H1 (cell line): ENCODE measurements around the gene TSPAN1. TPM values are rescaled to one million over a fixed set of nuclear protein-coding genes. Genes with fewer than 3 reads are reported as not detected.

Experiments
- CTCF ChIA-PET: fragments of 300-600 bp; sonication (Branson Sonifier 250); formaldehyde crosslinking; loops from one replicate; lab custom pipeline; 2021; ENCODE audit not compliant: partially characterized antibody; lab: Charles Lee
- POLR2A ChIA-PET: fragments of 300-600 bp; sonication (Branson Sonifier 250); formaldehyde crosslinking; loops from one replicate; lab custom pipeline; 2021; ENCODE audit warnings: inconsistent platforms; ENCODE audit not compliant: partially characterized antibody; lab: Charles Lee
- DNase-seq, 2 experiments: peaks; one replicate each; pipeline versions ENCODE4 v3.0.0 to v3.0.0-alpha.2; 2010 to 2022; ENCODE audit warnings: low spot score in 2 of 2, low read depth in 1 of 2, mixed read lengths in 1 of 2
- FAIRE-seq: peaks from 2 replicates; lab custom pipeline; 2011; peaks lifted over from hg19 to GRCh38; lab: Jason Lieb, UNC
- H2AFZ ChIP-seq: 2 replicates; pipeline ENCODE4 v1.8.1; 2012; ENCODE audit warnings: low read length, inconsistent platforms
- H2AK5ac ChIP-seq: 2 replicates; pipeline ENCODE4 v1.6.1; 2013; ENCODE audit warnings: low read depth, low read length
- H2BK120ac ChIP-seq: replicated peaks from 2 replicates; pipeline ENCODE3; 2013; ENCODE audit warnings: low read depth, low read length, inconsistent platforms
- H2BK12ac ChIP-seq: 2 replicates; pipeline ENCODE4 v1.6.1; 2013; ENCODE audit warnings: low read depth, low read length
- H2BK15ac ChIP-seq: 2 replicates; pipeline ENCODE4 v1.6.1; 2013; ENCODE audit warnings: low read length
- H2BK20ac ChIP-seq: 2 replicates; pipeline ENCODE4 v1.6.1; 2013; ENCODE audit warnings: low read length
- H2BK5ac ChIP-seq: 2 replicates; pipeline ENCODE4 v1.6.1; 2013; ENCODE audit warnings: low read depth, low read length
- H3K14ac ChIP-seq: 2 replicates; pipeline ENCODE4 v1.6.1; 2013; ENCODE audit warnings: inconsistent platforms; ENCODE audit not compliant: insufficient read length
- H3K18ac ChIP-seq: 2 replicates; pipeline ENCODE4 v1.6.1; 2013; ENCODE audit warnings: low read length; ENCODE audit errors: extremely low read depth
- H3K23ac ChIP-seq: 2 replicates; pipeline ENCODE4 v1.6.1; 2013; ENCODE audit warnings: inconsistent platforms; ENCODE audit not compliant: insufficient read length
- H3K23me2 ChIP-seq: 2 replicates; pipeline ENCODE4 v1.6.1; 2013; ENCODE audit warnings: low read depth, low read length
- H3K27ac ChIP-seq: 2 replicates; pipeline ENCODE4 v1.6.1; 2011; ENCODE audit warnings: low read depth, low read length, inconsistent platforms
- H3K27me3 ChIP-seq, 4 experiments: replicated peaks in 1 of 4; 1 replicate in 1 of 4; 2 replicates in 3 of 4; pipeline versions ENCODE4 v1.6.1 to v1.8.1; 2011 to 2013; ENCODE audit warnings: low read length in 3 of 4, mild to moderate bottlenecking in 3 of 4, inconsistent platforms in 2 of 4, mixed read lengths in 2 of 4, moderate library complexity in 1 of 4; ENCODE audit not compliant: control insufficient read depth in 3 of 4, insufficient read depth in 3 of 4; ENCODE audit errors: extremely low read depth in 1 of 4
- H3K36me3 ChIP-seq, 4 experiments: 2 replicates each; pipeline versions ENCODE4 v1.6.1 to v1.8.1; 2011 to 2013; ENCODE audit warnings: mild to moderate bottlenecking in 4 of 4, low read length in 3 of 4, moderate library complexity in 2 of 4, control low read depth in 1 of 4, inconsistent platforms in 1 of 4; ENCODE audit not compliant: insufficient read depth in 4 of 4, control insufficient read depth in 2 of 4
- H3K4ac ChIP-seq: replicated peaks from 2 replicates; pipeline ENCODE3; 2013; ENCODE audit warnings: low read length, low read depth, mixed read lengths, inconsistent platforms; ENCODE audit not compliant: insufficient read length
- H3K4me1 ChIP-seq, 4 experiments: replicated peaks in 1 of 4; 1 replicate in 1 of 4; 2 replicates in 3 of 4; pipeline versions ENCODE4 v1.6.1 to v1.8.1; 2011 to 2013; ENCODE audit warnings: low read length in 3 of 4, inconsistent platforms in 2 of 4, mixed read lengths in 1 of 4; ENCODE audit not compliant: insufficient read depth in 4 of 4, control insufficient read depth in 3 of 4
- H3K4me2 ChIP-seq, 2 experiments: 2 replicates each; pipeline versions ENCODE4 v1.6.1 to v1.8.1; 2011 to 2013; ENCODE audit warnings: low read depth in 2 of 2, low read length in 2 of 2, control low read depth in 1 of 2, inconsistent platforms in 1 of 2, mild to moderate bottlenecking in 1 of 2; ENCODE audit not compliant: insufficient read depth in 1 of 2
- H3K4me3 ChIP-seq, 4 experiments: fragments of 200-600, 300-600 bp in 1 of 4; sonication (generic), shearing (Covaris generic), sonication (Bioruptor Twin) in 1 of 4; 2 replicates each; pipeline versions ENCODE4 v1.5.1 to v1.8.1; 2011 to 2016; ENCODE audit warnings: low read length in 4 of 4, low read depth in 3 of 4, control low read depth in 2 of 4, inconsistent platforms in 2 of 4, mild to moderate bottlenecking in 2 of 4, mixed read lengths in 1 of 4, moderate library complexity in 1 of 4; ENCODE audit not compliant: insufficient read depth in 2 of 4; ENCODE audit errors: extremely low read depth in 1 of 4
- H3K56ac ChIP-seq: replicated peaks from 2 replicates; pipeline ENCODE3; 2013; ENCODE audit warnings: low read depth, mild to moderate bottlenecking, mixed read lengths, low read length, inconsistent platforms; ENCODE audit not compliant: insufficient read length
- H3K79me1 ChIP-seq: 2 replicates; pipeline ENCODE4 v1.6.1; 2013; ENCODE audit warnings: low read depth, low read length, control low read depth
- H3K79me2 ChIP-seq, 2 experiments: 2 replicates each; pipeline versions ENCODE4 v1.6.1 to v1.8.1; 2012 to 2013; ENCODE audit warnings: low read length in 2 of 2, mild to moderate bottlenecking in 2 of 2, inconsistent platforms in 1 of 2; ENCODE audit not compliant: insufficient read depth in 2 of 2, control insufficient read depth in 1 of 2
- H3K9ac ChIP-seq, 4 experiments: replicated peaks in 1 of 4; 1 replicate in 1 of 4; 2 replicates in 3 of 4; pipeline versions ENCODE4 v1.6.1 to v1.8.1; 2011 to 2013; ENCODE audit warnings: low read depth in 3 of 4, low read length in 3 of 4, control low read depth in 2 of 4, mild to moderate bottlenecking in 2 of 4, moderate library complexity in 2 of 4, inconsistent platforms in 1 of 4; ENCODE audit errors: extremely low read depth in 1 of 4
- H3K9me3 ChIP-seq, 2 experiments: 2 replicates each; pipeline versions ENCODE4 v1.6.1 to v1.8.1; 2012 to 2013; ENCODE audit warnings: mild to moderate bottlenecking in 2 of 2, moderate library complexity in 2 of 2, control low read depth in 1 of 2, inconsistent platforms in 1 of 2, low read depth in 1 of 2, low read length in 1 of 2, mixed read lengths in 1 of 2; ENCODE audit not compliant: insufficient read depth in 2 of 2
- H4K20me1 ChIP-seq, 2 experiments: replicated peaks in 1 of 2; 2 replicates each; pipeline versions ENCODE3 to v1.8.1; 2011 to 2013; ENCODE audit warnings: inconsistent platforms in 2 of 2, low read length in 2 of 2, mild to moderate bottlenecking in 1 of 2; ENCODE audit not compliant: insufficient read depth in 2 of 2, control insufficient read depth in 1 of 2
- H4K5ac ChIP-seq: 2 replicates; pipeline ENCODE4 v1.6.1; 2013; ENCODE audit warnings: low read length, low read depth, mixed read lengths, inconsistent platforms; ENCODE audit not compliant: insufficient read length
- H4K8ac ChIP-seq: 2 replicates; pipeline ENCODE4 v1.8.0; 2013; ENCODE audit warnings: mild to moderate bottlenecking, moderate library complexity, low read length, inconsistent platforms; ENCODE audit not compliant: insufficient read depth; ENCODE audit errors: extremely low read depth
- H4K91ac ChIP-seq: replicated peaks from 2 replicates; pipeline ENCODE3; 2013; ENCODE audit warnings: low read length, mixed read lengths, inconsistent platforms; ENCODE audit not compliant: insufficient read length
- MAFK ChIP-seq: IDR thresholded peaks from 2 replicates; pipeline ENCODE4 v1.6.1; 2012; ENCODE audit warnings: low read depth, mild to moderate bottlenecking, improper control_type of control experiment, low read length
- WGBS, 2 experiments: shearing (Covaris generic) in 1 of 2; methylation state at CpG; one replicate each; pipeline versions ENCODE4 v1.1.6 to v1.1.7; 2013 to 2015; ENCODE audit warnings: low lambda C conversion rate in 2 of 2, mixed read lengths in 2 of 2, inconsistent platforms in 1 of 2, low coverage in 1 of 2, missing lambda C conversion rate in 1 of 2; ENCODE audit not compliant: insufficient replicate concordance in 2 of 2, insufficient coverage in 1 of 2, insufficient read length in 1 of 2; ENCODE audit errors: extremely low coverage in 1 of 2, missing lambda C conversion rate in 1 of 2; 5-methylcytosine and 5-hydroxymethylcytosine counted together
- polyA plus RNA-seq, 7 experiments: library from polyadenylated mRNA; depleted of rRNA in 3 of 7; stranded (reverse) in 5 of 7; unstranded in 2 of 7; fragments of >200 nt in 5 of 7; fragments of 200-250 nt in 2 of 7; gene quantifications; 1 replicate in 5 of 7; 2 replicates in 1 of 7; 4 replicates in 1 of 7; pipeline versions ENCODE4 v1.2.1 to v1.2.3, GENCODE V29; 2011 to 2013; ENCODE audit warnings: missing spikeins in 2 of 7, mixed read lengths in 2 of 7
- total RNA-seq: library from RNA; stranded (reverse); fragmentation: NEBNext Ultra II Directional; extraction: Animal tissue kit (Norgen Biotek cat#: 25700); gene quantifications from 2 replicates; pipeline ENCODE4 v1.2.1, GENCODE V29; 2021

TSPAN1 gene
- total and polyA plus RNA-seq, 2 of the 8 experiments (the other 6 are each of a cell fraction or from before 2014, with no cell fraction given) = 0.05 TPM; not detected in 1

GRCh38 chr1:46184920-46185658, 10.2 kb downstream of the TSPAN1 start:
- Histone ChIP-seq H3K27ac (no peak overlapping the region), H2BK12ac (no peak overlapping the region), H3K14ac (no peak overlapping the region), H4K20me1 (no peaks in the 10 kb centered on the region), H2BK20ac (no peak overlapping the region), H3K9ac (no peak overlapping the region), H3K79me1 (no peaks in the 10 kb centered on the region), H3K4me1 (peaks cover 0 to 5% (median 2%) of the 10 kb centered on the region in 4 experiments; a peak in 5 of 7 replicates), H3K79me2 (no peaks in the 10 kb centered on the region), H4K5ac (no peak overlapping the region), H3K4me2 (no peak overlapping the region), H2AK5ac (no peak overlapping the region), H3K36me3 (no peaks in the 10 kb centered on the region; a peak in 1 of 8 replicates), H3K27me3 (no peaks in the 10 kb centered on the region; a peak in 1 of 7 replicates), H2BK15ac (no peak overlapping the region), H4K91ac (no peak overlapping the region), H3K23me2 (no peaks in the 10 kb centered on the region), H3K23ac (no peak overlapping the region), H2BK120ac (no peak overlapping the region), H3K4ac (no peak overlapping the region), H4K8ac (no peak overlapping the region; the same call in 1 of the 2 replicates), H3K9me3 (no peaks in the 10 kb centered on the region), H2AFZ (no peak overlapping the region), H3K4me3 (no peak overlapping the region), H3K56ac (no peak overlapping the region), H3K18ac (no peak overlapping the region), H2BK5ac (no peak overlapping the region)
- ChIA-PET POLR2A (interaction anchor here (1.1 kb wide), 1 partner anchor 14 kb away, joined by 3 read pairs; no protein-coding TSS in a partner anchor), CTCF (interaction anchor here (1.0 to 7.3 kb wide), 3 partner anchors 39 to 148 kb away, joined by 3 to 128 read pairs (median 73); no protein-coding TSS in a partner anchor)
- FAIRE-seq = no peak
- WGBS, 2 experiments = 90% methylated on average over 7 of the region's 7 CpGs; no CpG with 5 or more reads in 1 of the 2 experiments
- no peak for DNase-seq
- no peak for TF ChIP-seq MAFK
